ENCODE results near the gene GCAT.

GRCh38 chr22:37781434-37782059 is 26.2 kb upstream of the GCAT start:
- TF ChIP-seq, protein P1, sequence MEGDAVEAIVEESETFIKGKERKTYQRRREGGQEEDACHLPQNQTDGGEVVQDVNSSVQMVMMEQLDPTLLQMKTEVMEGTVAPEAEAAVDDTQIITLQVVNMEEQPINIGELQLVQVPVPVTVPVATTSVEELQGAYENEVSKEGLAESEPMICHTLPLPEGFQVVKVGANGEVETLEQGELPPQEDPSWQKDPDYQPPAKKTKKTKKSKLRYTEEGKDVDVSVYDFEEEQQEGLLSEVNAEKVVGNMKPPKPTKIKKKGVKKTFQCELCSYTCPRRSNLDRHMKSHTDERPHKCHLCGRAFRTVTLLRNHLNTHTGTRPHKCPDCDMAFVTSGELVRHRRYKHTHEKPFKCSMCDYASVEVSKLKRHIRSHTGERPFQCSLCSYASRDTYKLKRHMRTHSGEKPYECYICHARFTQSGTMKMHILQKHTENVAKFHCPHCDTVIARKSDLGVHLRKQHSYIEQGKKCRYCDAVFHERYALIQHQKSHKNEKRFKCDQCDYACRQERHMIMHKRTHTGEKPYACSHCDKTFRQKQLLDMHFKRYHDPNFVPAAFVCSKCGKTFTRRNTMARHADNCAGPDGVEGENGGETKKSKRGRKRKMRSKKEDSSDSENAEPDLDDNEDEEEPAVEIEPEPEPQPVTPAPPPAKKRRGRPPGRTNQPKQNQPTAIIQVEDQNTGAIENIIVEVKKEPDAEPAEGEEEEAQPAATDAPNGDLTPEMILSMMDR (IDR thresholded peaks at IDR 0.05) = peak; percentile 22
- TF ChIP-seq, protein P2, sequence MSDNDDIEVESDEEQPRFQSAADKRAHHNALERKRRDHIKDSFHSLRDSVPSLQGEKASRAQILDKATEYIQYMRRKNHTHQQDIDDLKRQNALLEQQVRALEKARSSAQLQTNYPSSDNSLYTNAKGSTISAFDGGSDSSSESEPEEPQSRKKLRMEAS (IDR thresholded peaks at IDR 0.05; ENCODE audit: low read depth) = no peak
- TF ChIP-seq YY1 (IDR thresholded peaks at IDR 0.05; ENCODE audit: low read depth) (no peak), NFIC (IDR thresholded peaks at IDR 0.05; ENCODE audit: borderline replicate concordance) (no peak), USF2 (IDR thresholded peaks at IDR 0.05; ENCODE audit: borderline replicate concordance, low read depth, low read length) (no peak), FOXM1 (IDR thresholded peaks at IDR 0.05; ENCODE audit: low read depth) (no peak), MXI1 (IDR thresholded peaks at IDR 0.05; ENCODE audit: low read depth, low read length) (no peak), TEAD4 (IDR thresholded peaks at IDR 0.05; ENCODE audit: borderline replicate concordance, insufficient read depth) (no peak), POLR2AphosphoS5 (IDR thresholded peaks at IDR 0.05; ENCODE audit: low read depth, low read length) (no peak), CHD2 (IDR thresholded peaks at IDR 0.05; ENCODE audit: low read length, partially characterized antibody) (no peak)
- TF ChIP-seq, protein P3, sequence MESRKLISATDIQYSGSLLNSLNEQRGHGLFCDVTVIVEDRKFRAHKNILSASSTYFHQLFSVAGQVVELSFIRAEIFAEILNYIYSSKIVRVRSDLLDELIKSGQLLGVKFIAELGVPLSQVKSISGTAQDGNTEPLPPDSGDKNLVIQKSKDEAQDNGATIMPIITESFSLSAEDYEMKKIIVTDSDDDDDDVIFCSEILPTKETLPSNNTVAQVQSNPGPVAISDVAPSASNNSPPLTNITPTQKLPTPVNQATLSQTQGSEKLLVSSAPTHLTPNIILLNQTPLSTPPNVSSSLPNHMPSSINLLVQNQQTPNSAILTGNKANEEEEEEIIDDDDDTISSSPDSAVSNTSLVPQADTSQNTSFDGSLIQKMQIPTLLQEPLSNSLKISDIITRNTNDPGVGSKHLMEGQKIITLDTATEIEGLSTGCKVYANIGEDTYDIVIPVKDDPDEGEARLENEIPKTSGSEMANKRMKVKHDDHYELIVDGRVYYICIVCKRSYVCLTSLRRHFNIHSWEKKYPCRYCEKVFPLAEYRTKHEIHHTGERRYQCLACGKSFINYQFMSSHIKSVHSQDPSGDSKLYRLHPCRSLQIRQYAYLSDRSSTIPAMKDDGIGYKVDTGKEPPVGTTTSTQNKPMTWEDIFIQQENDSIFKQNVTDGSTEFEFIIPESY (IDR thresholded peaks at IDR 0.05; ENCODE audit: borderline replicate concordance, low read depth) = no peak
